Measurements from ENCODE around the gene DNAJC4.

Gene DNAJC4

GRCh38 chr11:64234647-64235379 lies 4.5 kb downstream of the DNAJC4 start:
- H3K4me1 ChIP-seq (ENCODE audit: control insufficient read depth, insufficient read depth, low read length): peaks cover 14% of the 10 kb centered on the region
- H3K36me3 ChIP-seq (ENCODE audit: control insufficient read depth, insufficient read depth, low read length): peaks cover 3% of the 10 kb centered on the region
- no peaks in the 10 kb centered on the region for H3K27me3 ChIP-seq (ENCODE audit: control insufficient read depth, insufficient read depth, low read length)
- peak overlapping the region; percentile 77 for H3K4me3 ChIP-seq (ENCODE audit: low read length)
- H3K9ac ChIP-seq (ENCODE audit: low read length): peak overlapping the region; percentile 32
- H3K27ac ChIP-seq (ENCODE audit: low read depth, low read length): peak overlapping the region; percentile 73

DNA sequence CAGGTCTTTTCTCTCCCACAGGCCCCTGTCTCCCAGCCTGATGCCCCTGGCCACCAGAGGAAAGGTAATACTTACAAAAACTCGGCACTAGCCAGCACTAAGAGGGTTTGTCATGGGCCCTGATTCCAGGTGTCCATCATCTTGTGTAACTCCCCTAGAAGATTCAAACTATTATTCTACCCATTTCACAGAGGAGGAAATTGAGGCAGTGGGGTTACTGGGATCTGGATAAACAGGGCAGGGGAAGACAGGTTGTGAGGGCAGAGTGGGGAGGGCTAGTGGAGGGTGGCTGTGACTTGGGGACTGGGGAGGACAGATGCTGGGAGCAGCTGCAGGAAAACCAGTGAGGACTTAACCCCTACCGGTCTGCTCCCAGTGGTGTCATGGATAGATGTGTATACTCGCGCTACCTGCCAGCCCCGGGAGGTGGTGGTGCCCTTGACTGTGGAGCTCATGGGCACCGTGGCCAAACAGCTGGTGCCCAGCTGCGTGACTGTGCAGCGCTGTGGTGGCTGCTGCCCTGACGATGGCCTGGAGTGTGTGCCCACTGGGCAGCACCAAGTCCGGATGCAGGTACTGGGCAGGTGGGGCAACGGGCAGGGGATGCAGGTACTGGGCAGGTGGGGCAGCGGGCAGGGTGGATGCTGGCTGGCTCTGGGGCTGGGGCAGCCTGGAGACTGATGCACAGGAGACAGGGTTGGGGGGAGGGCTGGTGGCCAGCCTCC lies 5.3 kb downstream of the DNAJC4 start:
- Histone ChIP-seq H3K4me1 (ENCODE audit: control insufficient read depth, insufficient read depth, low read length) (peaks cover 18% of the 10 kb centered on the region), H3K36me3 (ENCODE audit: control insufficient read depth, insufficient read depth, low read length) (peaks cover 3% of the 10 kb centered on the region), H3K27me3 (ENCODE audit: control insufficient read depth, insufficient read depth, low read length) (no peaks in the 10 kb centered on the region), H3K4me3 (ENCODE audit: low read length) (peak overlapping the region; percentile 77), H3K9ac (ENCODE audit: low read length) (peak overlapping the region; percentile 32), H3K27ac (ENCODE audit: low read depth, low read length) (peak overlapping the region; percentile 73)

GRCh38 chr11:64237484-64237951 lies 7.2 kb downstream of the DNAJC4 start:
- Histone ChIP-seq H3K36me3 (ENCODE audit: control insufficient read depth, insufficient read depth, low read length) (peaks cover 3% of the 10 kb centered on the region), H3K27me3 (ENCODE audit: control insufficient read depth, insufficient read depth, low read length) (no peaks in the 10 kb centered on the region), H3K4me3 (ENCODE audit: low read length) (no peak overlapping the region), H3K27ac (ENCODE audit: low read depth, low read length) (no peak overlapping the region), H3K9ac (ENCODE audit: low read length) (no peak overlapping the region), H3K4me1 (ENCODE audit: control insufficient read depth, insufficient read depth, low read length) (peaks cover 19% of the 10 kb centered on the region)

GRCh38 chr11:64238076-64238475 lies 7.7 kb downstream of the DNAJC4 start:
- Histone ChIP-seq H3K27ac (ENCODE audit: low read depth, low read length) (no peak overlapping the region), H3K36me3 (ENCODE audit: control insufficient read depth, insufficient read depth, low read length) (peaks cover 3% of the 10 kb centered on the region), H3K4me1 (ENCODE audit: control insufficient read depth, insufficient read depth, low read length) (peaks cover 19% of the 10 kb centered on the region), H3K4me3 (ENCODE audit: low read length) (no peak overlapping the region), H3K9ac (ENCODE audit: low read length) (no peak overlapping the region), H3K27me3 (ENCODE audit: control insufficient read depth, insufficient read depth, low read length) (no peaks in the 10 kb centered on the region)

- peaks cover 12% of the 10 kb centered on the region for H3K4me1 ChIP-seq (ENCODE audit: control insufficient read depth, insufficient read depth, low read length)
- no peaks in the 10 kb centered on the region for H3K27me3 ChIP-seq (ENCODE audit: control insufficient read depth, insufficient read depth, low read length)
- H3K9ac ChIP-seq (ENCODE audit: low read length): no peak overlapping the region
- no peak overlapping the region for H3K27ac ChIP-seq (ENCODE audit: low read depth, low read length)
- no peak overlapping the region for H3K4me3 ChIP-seq (ENCODE audit: low read length)
- peaks cover 6% of the 10 kb centered on the region for H3K36me3 ChIP-seq (ENCODE audit: control insufficient read depth, insufficient read depth, low read length)
Observed at GRCh38 chr11:64238999-64239398, 8.7 kb downstream of the DNAJC4 start.

DNA sequence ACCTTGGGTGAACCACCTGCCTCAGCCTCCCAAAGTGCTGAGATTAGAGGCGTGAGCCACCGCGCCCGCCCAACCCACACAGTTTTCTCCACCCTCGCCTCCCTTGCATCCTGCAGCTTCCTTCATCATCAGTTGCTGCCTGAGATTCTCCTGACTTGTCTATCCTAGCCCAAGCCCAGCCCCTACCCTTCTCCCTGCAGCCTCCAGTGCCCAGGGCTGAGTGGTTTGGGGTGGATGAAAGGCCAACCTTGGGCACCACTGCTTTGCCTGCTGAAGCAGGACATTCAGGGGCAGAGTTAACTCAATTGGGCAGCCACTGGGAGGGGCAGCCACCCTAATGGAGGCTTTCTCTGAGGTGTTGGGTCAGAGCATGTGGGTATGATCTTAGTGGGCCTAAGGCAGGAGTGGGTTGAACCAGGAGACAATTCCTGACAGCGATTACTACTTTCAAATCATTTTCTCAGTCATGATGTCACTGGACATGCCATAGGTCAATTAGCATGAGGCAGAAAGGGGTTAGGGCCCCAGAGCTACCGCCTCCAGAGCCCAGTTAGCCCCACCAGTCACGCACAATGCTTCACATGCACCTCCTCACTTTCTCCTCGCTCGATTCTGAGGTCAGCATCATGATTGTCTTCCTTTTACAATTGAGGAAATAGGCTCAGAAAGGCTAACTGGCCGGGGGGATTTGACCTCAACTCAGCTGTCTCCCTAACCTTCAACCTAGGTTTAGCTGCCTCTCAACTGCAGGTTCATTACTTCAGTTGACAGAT lies 9.5 kb downstream of the DNAJC4 start:
- Histone ChIP-seq H3K27me3 (ENCODE audit: control insufficient read depth, insufficient read depth, low read length) (no peaks in the 10 kb centered on the region), H3K27ac (ENCODE audit: low read depth, low read length) (peak overlapping the region; percentile 100), H3K4me3 (ENCODE audit: low read length) (peak overlapping the region; percentile 79), H3K36me3 (ENCODE audit: control insufficient read depth, insufficient read depth, low read length) (peaks cover 6% of the 10 kb centered on the region), H3K4me1 (ENCODE audit: control insufficient read depth, insufficient read depth, low read length) (peaks cover 12% of the 10 kb centered on the region), H3K9ac (ENCODE audit: low read length) (peak overlapping the region; percentile 90)

- peaks cover 6% of the 10 kb centered on the region for H3K4me1 ChIP-seq (ENCODE audit: control insufficient read depth, insufficient read depth, low read length)
- peaks cover 6% of the 10 kb centered on the region for H3K36me3 ChIP-seq (ENCODE audit: control insufficient read depth, insufficient read depth, low read length)
- H3K9ac ChIP-seq (ENCODE audit: low read length): peak within 1 kb of the TSS; percentile 90
- H3K4me3 ChIP-seq (ENCODE audit: low read length): peak within 1 kb of the TSS; percentile 79
- peak within 1 kb of the TSS; percentile 100 for H3K27ac ChIP-seq (ENCODE audit: low read depth, low read length)
- no peaks in the 10 kb centered on the region for H3K27me3 ChIP-seq (ENCODE audit: control insufficient read depth, insufficient read depth, low read length)
Observed at GRCh38 chr11:64240435-64241240, 10.3 kb downstream of the DNAJC4 start, which contains the start of gene FKBP2. Gene FKBP2, plus strand, starts transcription at chr11:64241095. Its CDS starts 1,293 bp downstream, at chr11:64242388.

DNA sequence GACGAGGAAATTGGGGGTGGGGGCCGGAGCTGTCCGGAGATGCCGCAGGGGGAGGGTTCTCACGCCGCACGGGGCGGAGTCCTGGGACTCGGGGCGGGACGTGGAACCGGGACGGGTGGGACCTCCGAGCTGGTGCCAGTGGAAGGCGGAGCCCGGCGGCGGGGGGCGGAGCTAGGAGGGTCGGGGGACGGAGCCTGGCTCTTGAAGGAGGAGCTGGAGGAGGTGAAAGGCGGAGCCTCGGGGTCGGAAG lies 10.8 kb downstream of the DNAJC4 start:
- Histone ChIP-seq H3K4me1 (ENCODE audit: control insufficient read depth, insufficient read depth, low read length) (peaks cover 6% of the 10 kb centered on the region), H3K27me3 (ENCODE audit: control insufficient read depth, insufficient read depth, low read length) (no peaks in the 10 kb centered on the region), H3K36me3 (ENCODE audit: control insufficient read depth, insufficient read depth, low read length) (peaks cover 6% of the 10 kb centered on the region), H3K4me3 (ENCODE audit: low read length) (peak overlapping the region; percentile 73), H3K27ac (ENCODE audit: low read depth, low read length) (peak overlapping the region; percentile 100), H3K9ac (ENCODE audit: low read length) (peak overlapping the region; percentile 33)

DNA sequence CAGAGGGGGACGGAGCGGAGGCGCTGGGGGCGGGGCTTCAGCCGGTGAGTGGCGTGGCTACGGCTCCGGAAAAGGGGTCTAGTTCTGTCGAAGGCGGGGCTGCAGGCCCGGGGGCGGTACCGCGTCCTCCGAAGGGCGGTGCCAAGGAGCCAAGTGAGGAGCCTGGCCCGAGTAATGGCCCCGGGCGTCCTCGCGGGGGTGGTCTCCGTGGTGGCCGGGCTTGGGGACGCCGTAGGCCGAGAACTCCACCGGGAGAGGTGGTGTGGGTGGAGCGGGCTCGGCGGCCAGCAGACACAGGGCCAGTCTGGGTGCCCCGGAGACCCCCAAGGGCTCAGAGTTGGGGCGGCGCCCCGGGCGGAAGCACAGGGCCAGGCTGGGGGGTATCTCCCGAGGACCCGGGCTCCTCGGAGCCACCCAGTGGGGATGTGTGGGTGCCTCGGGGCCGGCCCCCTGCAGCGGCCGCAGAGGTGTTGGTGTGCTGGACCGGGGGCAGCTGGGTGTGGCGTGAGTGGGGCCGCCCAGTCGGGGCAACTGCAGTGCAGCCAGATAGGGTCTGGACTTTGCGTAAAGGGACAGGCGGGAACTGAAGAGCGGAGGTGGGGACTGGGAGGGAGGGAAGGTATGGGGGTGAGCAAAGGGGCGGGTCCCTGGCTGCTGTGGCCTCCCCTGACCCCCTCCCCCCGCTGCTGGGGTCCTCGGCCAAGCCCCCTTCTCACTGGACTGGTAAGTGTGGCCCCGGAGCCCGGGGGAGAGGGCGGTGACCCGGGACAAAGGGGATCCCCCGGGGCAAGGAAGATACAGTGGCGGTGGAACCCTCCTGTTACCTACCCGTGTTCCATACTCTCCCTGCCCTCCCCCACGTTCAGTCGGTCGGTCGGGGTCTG lies 11.4 kb downstream of the DNAJC4 start:
- Histone ChIP-seq H3K4me1 (ENCODE audit: control insufficient read depth, insufficient read depth, low read length) (peaks cover 6% of the 10 kb centered on the region), H3K27ac (ENCODE audit: low read depth, low read length) (peak overlapping the region; percentile 89), H3K9ac (ENCODE audit: low read length) (peak overlapping the region; percentile 51), H3K27me3 (ENCODE audit: control insufficient read depth, insufficient read depth, low read length) (no peaks in the 10 kb centered on the region), H3K4me3 (ENCODE audit: low read length) (peak overlapping the region; percentile 72), H3K36me3 (ENCODE audit: control insufficient read depth, insufficient read depth, low read length) (peaks cover 6% of the 10 kb centered on the region)

- no peak overlapping the region for H3K9ac ChIP-seq (ENCODE audit: low read length)
- H3K27ac ChIP-seq (ENCODE audit: low read depth, low read length): no peak overlapping the region
- peaks cover 3% of the 10 kb centered on the region for H3K36me3 ChIP-seq (ENCODE audit: control insufficient read depth, insufficient read depth, low read length)
- no peaks in the 10 kb centered on the region for H3K27me3 ChIP-seq (ENCODE audit: control insufficient read depth, insufficient read depth, low read length)
- no peak overlapping the region for H3K4me3 ChIP-seq (ENCODE audit: low read length)
- peaks cover 12% of the 10 kb centered on the region for H3K4me1 ChIP-seq (ENCODE audit: control insufficient read depth, insufficient read depth, low read length)
Observed at GRCh38 chr11:64243236-64243854, 13.0 kb downstream of the DNAJC4 start.

- peaks cover 3% of the 10 kb centered on the region for H3K36me3 ChIP-seq (ENCODE audit: control insufficient read depth, insufficient read depth, low read length)
- H3K27ac ChIP-seq (ENCODE audit: low read depth, low read length): no peak overlapping the region
- no peak overlapping the region for H3K9ac ChIP-seq (ENCODE audit: low read length)
- H3K4me1 ChIP-seq (ENCODE audit: control insufficient read depth, insufficient read depth, low read length): peaks cover 12% of the 10 kb centered on the region
- no peaks in the 10 kb centered on the region for H3K27me3 ChIP-seq (ENCODE audit: control insufficient read depth, insufficient read depth, low read length)
- no peak overlapping the region for H3K4me3 ChIP-seq (ENCODE audit: low read length)
Observed at GRCh38 chr11:64244107-64244506, 13.8 kb downstream of the DNAJC4 start.

Measured in rectal smooth muscle tissue (tissue), 1 donor.